ENCODE data around the gene ATXN1.
A peak's percentile ranks its signal among the peaks of the same experiment; 100 is the strongest.

ATXN1 gene

DNA sequence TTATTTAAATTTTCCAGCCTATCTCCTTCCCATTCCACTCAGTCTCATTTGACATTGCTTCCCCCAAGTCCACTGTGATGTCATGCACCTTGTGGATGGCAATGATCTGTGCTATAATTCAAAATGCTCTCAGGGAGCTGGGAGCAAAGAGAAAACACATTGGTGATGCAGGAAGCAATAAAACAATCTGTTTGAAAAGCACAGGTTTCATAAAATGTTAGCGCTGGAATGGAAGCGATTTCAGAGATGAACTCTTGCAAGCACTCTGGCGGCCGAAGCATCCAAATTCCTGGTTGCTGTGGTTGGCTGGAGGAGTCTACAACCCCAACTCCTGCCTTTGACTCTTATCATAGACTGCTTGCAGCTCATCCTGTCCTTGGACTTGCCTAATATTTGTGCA lies 355.9 kb downstream of the ATXN1 start:
- no peak for ATAC-seq
- TF ChIP-seq RARB (CRISPR knock-in tag; IDR thresholded peaks at IDR 0.05) = no peak
- no peak for TF ChIP-seq ZNF70 (CRISPR knock-in tag; IDR thresholded peaks at IDR 0.05)
- TF ChIP-seq GLIS3 (CRISPR knock-in tag; IDR thresholded peaks at IDR 0.05) = no peak
- TF ChIP-seq TOX (CRISPR knock-in tag; IDR thresholded peaks at IDR 0.05; ENCODE audit: borderline replicate concordance) = no peak
- TF ChIP-seq, protein P1, sequence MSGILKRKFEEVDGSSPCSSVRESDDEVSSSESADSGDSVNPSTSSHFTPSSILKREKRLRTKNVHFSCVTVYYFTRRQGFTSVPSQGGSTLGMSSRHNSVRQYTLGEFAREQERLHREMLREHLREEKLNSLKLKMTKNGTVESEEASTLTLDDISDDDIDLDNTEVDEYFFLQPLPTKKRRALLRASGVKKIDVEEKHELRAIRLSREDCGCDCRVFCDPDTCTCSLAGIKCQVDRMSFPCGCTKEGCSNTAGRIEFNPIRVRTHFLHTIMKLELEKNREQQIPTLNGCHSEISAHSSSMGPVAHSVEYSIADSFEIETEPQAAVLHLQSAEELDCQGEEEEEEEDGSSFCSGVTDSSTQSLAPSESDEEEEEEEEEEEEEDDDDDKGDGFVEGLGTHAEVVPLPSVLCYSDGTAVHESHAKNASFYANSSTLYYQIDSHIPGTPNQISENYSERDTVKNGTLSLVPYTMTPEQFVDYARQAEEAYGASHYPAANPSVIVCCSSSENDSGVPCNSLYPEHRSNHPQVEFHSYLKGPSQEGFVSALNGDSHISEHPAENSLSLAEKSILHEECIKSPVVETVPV (CRISPR knock-in tag; IDR thresholded peaks at IDR 0.05) = no peak
- TF ChIP-seq ZNF8 (CRISPR knock-in tag; IDR thresholded peaks at IDR 0.05) = no peak
- TF ChIP-seq, protein P2, sequence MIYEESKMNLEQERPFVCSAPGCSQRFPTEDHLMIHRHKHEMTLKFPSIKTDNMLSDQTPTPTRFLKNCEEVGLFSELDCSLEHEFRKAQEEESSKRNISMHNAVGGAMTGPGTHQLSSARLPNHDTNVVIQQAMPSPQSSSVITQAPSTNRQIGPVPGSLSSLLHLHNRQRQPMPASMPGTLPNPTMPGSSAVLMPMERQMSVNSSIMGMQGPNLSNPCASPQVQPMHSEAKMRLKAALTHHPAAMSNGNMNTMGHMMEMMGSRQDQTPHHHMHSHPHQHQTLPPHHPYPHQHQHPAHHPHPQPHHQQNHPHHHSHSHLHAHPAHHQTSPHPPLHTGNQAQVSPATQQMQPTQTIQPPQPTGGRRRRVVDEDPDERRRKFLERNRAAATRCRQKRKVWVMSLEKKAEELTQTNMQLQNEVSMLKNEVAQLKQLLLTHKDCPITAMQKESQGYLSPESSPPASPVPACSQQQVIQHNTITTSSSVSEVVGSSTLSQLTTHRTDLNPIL (CRISPR knock-in tag; IDR thresholded peaks at IDR 0.05; ENCODE audit: low read depth) = no peak

DNA sequence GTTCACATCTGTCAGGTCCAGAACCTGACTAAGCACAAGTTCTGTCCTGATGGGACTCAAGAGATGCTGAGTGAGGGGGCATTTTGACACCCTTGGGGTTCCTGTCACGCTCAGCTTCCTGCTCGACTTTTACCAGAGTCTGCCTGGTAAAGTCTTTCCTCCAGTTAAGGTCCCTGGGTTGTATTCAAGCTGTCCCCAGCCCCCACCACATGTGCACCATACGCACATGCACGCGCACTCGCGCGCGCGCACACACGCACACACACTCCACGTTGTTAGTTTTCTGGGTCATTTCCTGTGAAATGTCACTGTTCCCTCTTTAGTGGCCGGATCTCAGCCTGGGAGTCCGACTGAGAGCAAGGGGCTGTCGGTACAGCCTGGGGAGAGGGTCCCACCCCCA lies 356.8 kb downstream of the ATXN1 start:
- no peak for ATAC-seq
- TF ChIP-seq ZFP3 (CRISPR knock-in tag; IDR thresholded peaks at IDR 0.05) (no peak), TCF4 (CRISPR knock-in tag; IDR thresholded peaks at IDR 0.05; ENCODE audit: borderline replicate concordance) (no peak), ISL1 (CRISPR knock-in tag; IDR thresholded peaks at IDR 0.05) (no peak), ZNF565 (CRISPR knock-in tag; conservative IDR thresholded peaks at IDR 0.05; ENCODE audit: low read depth) (no peak), PPARA (CRISPR knock-in tag; IDR thresholded peaks at IDR 0.05; ENCODE audit: borderline replicate concordance) (no peak), GLIS3 (CRISPR knock-in tag; IDR thresholded peaks at IDR 0.05) (no peak)
- TF ChIP-seq, protein P3, sequence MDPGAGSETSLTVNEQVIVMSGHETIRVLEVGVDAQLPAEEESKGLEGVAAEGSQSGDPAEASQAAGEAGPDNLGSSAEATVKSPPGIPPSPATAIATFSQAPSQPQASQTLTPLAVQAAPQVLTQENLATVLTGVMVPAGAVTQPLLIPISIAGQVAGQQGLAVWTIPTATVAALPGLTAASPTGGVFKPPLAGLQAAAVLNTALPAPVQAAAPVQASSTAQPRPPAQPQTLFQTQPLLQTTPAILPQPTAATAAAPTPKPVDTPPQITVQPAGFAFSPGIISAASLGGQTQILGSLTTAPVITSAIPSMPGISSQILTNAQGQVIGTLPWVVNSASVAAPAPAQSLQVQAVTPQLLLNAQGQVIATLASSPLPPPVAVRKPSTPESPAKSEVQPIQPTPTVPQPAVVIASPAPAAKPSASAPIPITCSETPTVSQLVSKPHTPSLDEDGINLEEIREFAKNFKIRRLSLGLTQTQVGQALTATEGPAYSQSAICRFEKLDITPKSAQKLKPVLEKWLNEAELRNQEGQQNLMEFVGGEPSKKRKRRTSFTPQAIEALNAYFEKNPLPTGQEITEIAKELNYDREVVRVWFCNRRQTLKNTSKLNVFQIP (CRISPR knock-in tag; IDR thresholded peaks at IDR 0.05; ENCODE audit: borderline replicate concordance, low read depth) = no peak
- TF ChIP-seq, protein P2 (CRISPR knock-in tag; IDR thresholded peaks at IDR 0.05; ENCODE audit: low read depth) = no peak
- TF ChIP-seq, protein P1 (CRISPR knock-in tag; IDR thresholded peaks at IDR 0.05) = no peak
- TF ChIP-seq, protein P4, sequence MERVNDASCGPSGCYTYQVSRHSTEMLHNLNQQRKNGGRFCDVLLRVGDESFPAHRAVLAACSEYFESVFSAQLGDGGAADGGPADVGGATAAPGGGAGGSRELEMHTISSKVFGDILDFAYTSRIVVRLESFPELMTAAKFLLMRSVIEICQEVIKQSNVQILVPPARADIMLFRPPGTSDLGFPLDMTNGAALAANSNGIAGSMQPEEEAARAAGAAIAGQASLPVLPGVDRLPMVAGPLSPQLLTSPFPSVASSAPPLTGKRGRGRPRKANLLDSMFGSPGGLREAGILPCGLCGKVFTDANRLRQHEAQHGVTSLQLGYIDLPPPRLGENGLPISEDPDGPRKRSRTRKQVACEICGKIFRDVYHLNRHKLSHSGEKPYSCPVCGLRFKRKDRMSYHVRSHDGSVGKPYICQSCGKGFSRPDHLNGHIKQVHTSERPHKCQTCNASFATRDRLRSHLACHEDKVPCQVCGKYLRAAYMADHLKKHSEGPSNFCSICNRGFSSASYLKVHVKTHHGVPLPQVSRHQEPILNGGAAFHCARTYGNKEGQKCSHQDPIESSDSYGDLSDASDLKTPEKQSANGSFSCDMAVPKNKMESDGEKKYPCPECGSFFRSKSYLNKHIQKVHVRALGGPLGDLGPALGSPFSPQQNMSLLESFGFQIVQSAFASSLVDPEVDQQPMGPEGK (CRISPR knock-in tag; IDR thresholded peaks at IDR 0.05; ENCODE audit: borderline replicate concordance) = no peak
- TF ChIP-seq, protein P5, sequence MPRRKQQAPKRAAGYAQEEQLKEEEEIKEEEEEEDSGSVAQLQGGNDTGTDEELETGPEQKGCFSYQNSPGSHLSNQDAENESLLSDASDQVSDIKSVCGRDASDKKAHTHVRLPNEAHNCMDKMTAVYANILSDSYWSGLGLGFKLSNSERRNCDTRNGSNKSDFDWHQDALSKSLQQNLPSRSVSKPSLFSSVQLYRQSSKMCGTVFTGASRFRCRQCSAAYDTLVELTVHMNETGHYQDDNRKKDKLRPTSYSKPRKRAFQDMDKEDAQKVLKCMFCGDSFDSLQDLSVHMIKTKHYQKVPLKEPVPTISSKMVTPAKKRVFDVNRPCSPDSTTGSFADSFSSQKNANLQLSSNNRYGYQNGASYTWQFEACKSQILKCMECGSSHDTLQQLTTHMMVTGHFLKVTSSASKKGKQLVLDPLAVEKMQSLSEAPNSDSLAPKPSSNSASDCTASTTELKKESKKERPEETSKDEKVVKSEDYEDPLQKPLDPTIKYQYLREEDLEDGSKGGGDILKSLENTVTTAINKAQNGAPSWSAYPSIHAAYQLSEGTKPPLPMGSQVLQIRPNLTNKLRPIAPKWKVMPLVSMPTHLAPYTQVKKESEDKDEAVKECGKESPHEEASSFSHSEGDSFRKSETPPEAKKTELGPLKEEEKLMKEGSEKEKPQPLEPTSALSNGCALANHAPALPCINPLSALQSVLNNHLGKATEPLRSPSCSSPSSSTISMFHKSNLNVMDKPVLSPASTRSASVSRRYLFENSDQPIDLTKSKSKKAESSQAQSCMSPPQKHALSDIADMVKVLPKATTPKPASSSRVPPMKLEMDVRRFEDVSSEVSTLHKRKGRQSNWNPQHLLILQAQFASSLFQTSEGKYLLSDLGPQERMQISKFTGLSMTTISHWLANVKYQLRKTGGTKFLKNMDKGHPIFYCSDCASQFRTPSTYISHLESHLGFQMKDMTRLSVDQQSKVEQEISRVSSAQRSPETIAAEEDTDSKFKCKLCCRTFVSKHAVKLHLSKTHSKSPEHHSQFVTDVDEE (CRISPR knock-in tag; IDR thresholded peaks at IDR 0.05) = no peak

DNA sequence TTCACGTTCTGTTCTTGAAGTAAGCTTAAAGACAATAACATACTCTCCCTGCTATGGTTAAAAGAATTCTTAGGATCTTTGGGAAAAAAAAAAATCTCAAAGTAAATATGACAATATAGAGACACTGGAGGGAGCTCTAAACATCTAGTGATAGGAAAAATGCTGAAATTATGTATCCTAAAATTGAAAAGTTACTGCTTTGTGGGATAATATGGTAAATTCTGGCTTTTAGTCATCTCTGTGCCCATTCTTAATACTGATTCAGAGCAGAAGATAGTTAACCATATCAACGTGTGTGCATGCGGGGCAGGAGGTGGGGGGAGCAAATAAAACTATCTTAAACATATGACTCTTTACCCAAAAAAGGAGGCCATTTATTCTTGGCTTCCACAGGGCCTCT lies 357.4 kb downstream of the ATXN1 start:
- ATAC-seq = peak; percentile 45; the same call in 2 of the 3 replicates
- TF ChIP-seq ZNF565 (CRISPR knock-in tag; conservative IDR thresholded peaks at IDR 0.05; ENCODE audit: low read depth) (no peak), CSDC2 (CRISPR knock-in tag; IDR thresholded peaks at IDR 0.05) (no peak), BACH2 (CRISPR knock-in tag; IDR thresholded peaks at IDR 0.05; ENCODE audit: borderline replicate concordance) (no peak), PPARA (CRISPR knock-in tag; IDR thresholded peaks at IDR 0.05; ENCODE audit: borderline replicate concordance) (no peak), GLIS3 (CRISPR knock-in tag; IDR thresholded peaks at IDR 0.05) (no peak), SNAI2 (CRISPR knock-in tag; IDR thresholded peaks at IDR 0.05) (no peak), ZNF70 (CRISPR knock-in tag; IDR thresholded peaks at IDR 0.05) (no peak), RARB (CRISPR knock-in tag; IDR thresholded peaks at IDR 0.05) (no peak), ZC3H10 (CRISPR knock-in tag; IDR thresholded peaks at IDR 0.05) (no peak)
- TF ChIP-seq, protein P4 (CRISPR knock-in tag; IDR thresholded peaks at IDR 0.05; ENCODE audit: borderline replicate concordance) = no peak
- TF ChIP-seq, protein P2 (CRISPR knock-in tag; IDR thresholded peaks at IDR 0.05; ENCODE audit: low read depth) = no peak
- TF ChIP-seq, protein P1 (CRISPR knock-in tag; IDR thresholded peaks at IDR 0.05) = no peak
